Umbilical cord (tissue), 2 donors: Measurements from ENCODE around the gene NPFFR1. TPM values are rescaled to one million over a fixed set of nuclear protein-coding genes. Genes with fewer than 3 reads are reported as not detected.

Experiments used
- DNase-seq: peaks from one replicate; pipeline ENCODE4 v3.0.0-alpha.2; 2015; ENCODE audit warnings: low spot score
- total RNA-seq: library from RNA; depleted of rRNA; stranded (reverse); fragments of >200 nt; gene quantifications from one replicate; pipeline ENCODE4 v1.2.3, GENCODE V29; 2014; ENCODE audit warnings: low replicate concordance; ENCODE audit not compliant: insufficient read depth

The NPFFR1 gene
- 1.2 TPM for total RNA-seq

DNA sequence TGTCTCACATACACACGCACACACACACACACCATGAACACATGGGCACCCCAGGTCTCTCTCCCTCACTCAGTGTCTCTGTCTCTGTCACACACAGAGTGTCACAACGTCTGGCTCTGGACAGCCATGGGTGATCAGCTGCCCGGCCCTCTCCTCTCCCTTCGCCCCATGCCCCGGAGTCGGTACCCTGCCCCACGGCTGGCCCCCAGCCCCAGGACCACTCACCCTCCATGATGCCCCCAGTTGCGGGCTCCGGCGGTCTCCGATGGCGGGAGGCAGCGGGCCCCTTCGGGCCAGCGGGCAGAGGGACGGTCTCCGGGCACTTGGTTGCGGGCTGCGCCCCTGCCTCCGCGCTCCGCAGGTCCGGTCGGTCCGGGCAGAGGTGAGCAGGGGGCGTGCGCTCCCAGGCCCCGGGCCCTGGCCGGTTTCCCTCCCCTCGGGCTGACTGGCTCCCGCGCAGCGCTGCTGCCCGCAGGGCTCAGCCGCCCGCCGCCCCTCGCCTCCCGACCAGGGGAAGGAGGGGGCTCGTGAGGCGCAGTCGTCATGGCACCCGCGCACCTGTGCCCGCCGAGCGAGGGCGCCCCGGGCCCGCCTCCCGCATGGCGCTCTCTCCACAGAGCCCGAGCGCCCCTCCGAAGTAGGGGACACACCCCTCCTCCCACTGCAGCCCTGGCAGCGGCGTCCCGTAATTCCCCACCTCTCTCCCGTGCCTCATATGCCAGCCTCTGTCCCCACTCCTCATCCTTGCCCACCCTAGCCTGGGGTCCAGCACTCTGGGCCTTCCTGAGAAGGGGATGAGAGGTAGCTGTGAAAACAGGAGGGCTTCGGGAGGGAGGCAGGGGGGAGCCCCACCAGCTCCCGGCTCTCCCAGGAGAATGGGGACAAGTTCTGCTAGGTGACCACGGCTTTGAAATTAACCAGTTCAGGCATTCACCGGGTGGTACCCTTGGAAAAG lies at the start of gene NPFFR1:
TSS of gene NPFFR1 (minus strand) at position 560 of the 955 bp plus-strand sequence. CDS start at position 232, 328 bp downstream.
- no peak for DNase-seq

GRCh38 chr10:70333268-70333667 lies 49.5 kb upstream of the NPFFR1 start:
- DNase-seq, result no peak

DNA sequence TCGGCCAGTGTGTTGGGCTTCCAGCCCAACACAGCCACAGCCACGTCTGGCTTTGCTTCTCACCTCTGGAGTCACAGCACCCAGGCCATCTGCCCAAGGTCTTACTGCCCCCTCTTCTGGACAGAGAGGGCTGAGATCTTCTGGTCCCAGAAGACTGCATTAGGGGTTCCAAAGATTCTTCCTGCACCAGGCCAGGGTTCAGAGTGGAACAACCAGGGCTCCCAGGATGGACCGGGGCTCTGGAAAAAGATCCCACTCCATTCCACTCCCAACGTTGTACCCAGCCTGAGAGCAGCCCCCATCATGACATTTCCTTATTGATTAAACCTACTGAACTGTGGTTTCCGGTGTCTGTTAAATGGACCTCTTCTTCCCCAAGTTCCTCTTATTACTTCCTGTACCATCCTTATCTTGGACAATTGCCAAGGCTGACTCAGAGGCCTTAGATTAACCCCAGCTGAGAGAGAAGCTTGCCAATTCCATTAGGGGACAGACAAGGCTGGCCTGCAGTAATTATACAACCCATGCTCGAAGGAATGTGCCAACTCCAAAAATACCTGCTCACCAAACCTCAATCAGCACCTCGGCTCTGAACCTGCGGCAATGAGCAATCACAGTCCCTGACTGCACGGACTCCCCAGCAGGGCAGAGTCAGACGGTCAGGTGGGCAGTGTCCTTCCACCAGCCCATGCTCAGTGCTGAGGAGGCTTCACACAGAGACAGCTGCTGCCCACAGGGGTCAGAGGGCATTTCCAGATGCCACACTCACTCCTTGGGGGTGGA lies 47.9 kb upstream of the NPFFR1 start:
- DNase-seq, result peak; percentile 86

- no peak for DNase-seq
These were observed 47.3 kb upstream of the NPFFR1 start for GRCh38 chr10:70331160-70331485.

- DNase-seq, result no peak
These were observed 46.9 kb upstream of the NPFFR1 start for GRCh38 chr10:70330671-70331070.

- no peak for DNase-seq
These were observed 45.2 kb upstream of the NPFFR1 start for GRCh38 chr10:70328967-70329366.

- no peak for DNase-seq
These were observed 44.2 kb upstream of the NPFFR1 start for GRCh38 chr10:70328018-70328417.

GRCh38 chr10:70324951-70325781 lies 41.4 kb upstream of the NPFFR1 start:
- peak; percentile 21 for DNase-seq

DNA sequence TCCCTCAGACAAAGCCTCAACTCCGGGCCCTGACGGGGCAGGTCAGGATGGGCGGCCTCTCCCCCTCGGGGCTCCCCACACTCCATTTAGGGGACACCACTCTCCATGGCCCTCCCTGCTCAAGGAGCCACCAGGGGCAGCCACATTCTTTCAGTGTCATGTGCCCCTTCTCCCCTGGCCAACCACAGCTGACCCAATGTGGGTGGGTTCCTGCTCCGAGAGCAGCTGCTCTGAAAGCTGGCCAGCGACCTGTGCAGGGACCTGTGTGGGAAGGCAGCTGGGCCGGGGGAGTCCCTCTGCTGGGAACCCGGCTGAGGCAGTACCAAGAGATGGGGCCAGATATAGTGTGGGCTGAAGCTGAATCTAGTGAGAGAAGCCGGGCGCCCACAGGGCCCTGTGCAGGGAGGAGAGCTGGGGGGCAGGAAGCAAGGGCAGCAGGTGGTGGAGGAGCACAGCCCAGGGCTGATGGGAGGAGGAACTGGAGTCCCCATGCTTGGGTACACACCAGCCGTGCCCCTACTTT lies 40.6 kb upstream of the NPFFR1 start:
- no peak for DNase-seq

- DNase-seq, result no peak
These were observed 40.0 kb upstream of the NPFFR1 start for GRCh38 chr10:70323697-70324338.

- DNase-seq, result no peak
These were observed 39.4 kb upstream of the NPFFR1 start for GRCh38 chr10:70323138-70323696.

DNA sequence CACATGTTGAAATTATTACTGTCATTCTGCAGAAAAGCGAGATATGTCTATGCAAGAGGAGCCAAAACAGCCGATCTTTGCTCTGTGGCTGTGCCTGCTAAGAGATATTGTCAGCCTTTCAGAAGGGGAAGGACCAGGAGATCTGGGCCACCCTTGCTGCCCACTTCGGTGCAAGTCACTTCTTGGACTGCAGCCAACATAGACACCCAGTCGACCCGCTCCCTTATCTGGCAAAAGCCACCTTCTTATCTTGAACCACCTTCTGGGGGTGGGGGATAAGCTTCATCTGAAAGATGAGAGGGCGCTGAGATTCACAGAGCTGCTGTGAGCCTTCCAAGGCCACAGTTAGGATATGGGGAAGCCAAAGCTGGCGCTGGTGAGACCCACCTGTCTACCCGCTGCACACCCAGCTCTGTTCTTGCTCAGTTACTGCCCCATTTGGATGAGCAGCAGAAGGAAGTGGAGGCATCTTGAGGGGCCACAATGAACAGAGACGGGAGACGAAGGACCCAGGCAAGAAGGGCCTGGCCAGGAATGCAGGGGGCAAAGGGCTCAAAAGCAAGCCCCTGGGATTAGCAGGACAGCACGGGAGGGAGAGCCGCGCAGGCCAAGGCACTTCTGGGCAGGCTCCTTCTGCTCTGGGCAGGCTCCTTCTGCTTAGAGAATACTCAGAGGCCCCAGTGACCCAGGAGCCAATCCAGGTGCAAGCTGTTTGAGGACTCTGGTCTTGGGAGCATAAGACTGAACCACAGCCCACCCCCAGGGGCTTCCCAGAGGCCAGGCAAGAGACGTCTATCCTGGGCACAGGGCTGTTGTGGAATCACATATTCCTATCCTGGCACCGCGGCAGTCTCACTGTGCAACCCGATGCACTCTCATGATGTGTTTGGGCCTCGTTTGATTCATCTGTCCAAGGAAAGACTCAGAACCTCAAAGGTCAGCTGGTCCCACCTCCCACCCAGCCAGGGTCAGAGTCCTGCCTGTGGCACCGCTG lies 38.4 kb upstream of the NPFFR1 start:
- DNase-seq, result no peak

- no peak for DNase-seq
These were observed 37.4 kb upstream of the NPFFR1 start for GRCh38 chr10:70321233-70321632.

DNA sequence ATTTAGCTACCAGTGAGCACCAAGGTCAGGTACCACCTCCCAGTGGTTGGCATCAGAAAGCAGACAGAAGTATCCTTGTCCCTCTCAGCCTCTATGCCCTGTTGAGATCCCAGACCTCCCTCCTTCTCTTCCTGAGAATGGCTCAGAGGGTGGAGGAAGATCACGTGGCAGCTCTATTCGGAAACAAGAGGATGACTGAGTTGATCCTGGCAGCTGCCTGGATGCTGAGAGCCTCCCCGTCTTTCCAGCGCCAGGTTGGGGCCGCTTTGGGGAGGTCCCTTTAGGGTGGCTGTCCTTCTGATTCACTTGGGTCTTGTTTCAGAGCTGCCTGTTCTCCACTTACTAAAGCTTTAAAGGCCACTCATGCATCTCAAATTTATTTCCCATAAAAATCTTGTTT lies 36.9 kb upstream of the NPFFR1 start:
- DNase-seq, result peak; percentile 73

- no peak for DNase-seq
These were observed 36.0 kb upstream of the NPFFR1 start for GRCh38 chr10:70319824-70320223.

- no peak for DNase-seq
These were observed 35.4 kb upstream of the NPFFR1 start for GRCh38 chr10:70319183-70319582.

DNA sequence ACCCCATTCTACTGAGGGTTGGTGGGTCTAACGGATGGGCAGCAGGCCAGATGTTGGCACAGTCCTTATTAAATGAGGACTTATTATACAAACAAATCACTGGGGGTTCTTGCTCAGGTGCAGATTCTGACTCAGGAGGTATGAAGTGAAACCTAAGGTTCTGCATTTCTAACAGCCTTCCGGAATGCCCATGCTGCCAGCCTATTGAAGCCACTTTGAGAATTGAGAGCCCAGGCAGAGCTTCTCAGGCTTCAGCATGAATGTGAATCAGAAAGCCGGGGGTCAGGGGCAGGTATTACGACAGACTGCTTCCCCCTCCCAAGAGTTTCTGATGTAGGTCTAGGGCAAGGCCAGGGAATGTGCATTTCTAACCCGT lies 34.1 kb upstream of the NPFFR1 start:
- DNase-seq, result no peak

- DNase-seq, result no peak
These were observed 33.6 kb upstream of the NPFFR1 start for GRCh38 chr10:70317272-70317942.

DNA sequence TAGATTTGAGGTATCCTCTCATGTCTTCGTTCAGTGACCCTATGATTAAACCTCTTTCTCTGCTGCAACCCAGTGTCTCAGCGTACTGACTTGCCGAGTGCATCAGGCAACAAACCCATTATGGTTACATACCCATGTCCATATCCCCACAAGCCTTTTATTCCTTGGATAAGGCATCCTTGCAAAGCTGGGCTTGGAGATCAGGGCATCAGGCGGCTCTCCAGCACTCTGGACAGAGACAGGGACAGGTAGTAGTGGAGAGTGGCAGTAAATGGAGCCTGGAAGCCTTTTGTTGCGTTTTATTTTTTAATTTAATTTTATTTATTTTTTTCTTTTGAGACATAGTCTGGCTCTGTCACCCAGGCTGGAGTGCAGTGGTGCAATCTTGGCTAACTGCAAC lies 32.0 kb upstream of the NPFFR1 start:
- no peak for DNase-seq
